Nucleus accumbens (tissue), 56 donors: ENCODE measurements around the gene ENTPD7.
A peak's percentile ranks its signal among the peaks of the same experiment; 100 is the strongest.
"Not testable (repeated sequence)": the region's sequence is repeated elsewhere in the genome, so short reads cannot be mapped to it uniquely, and the experiment has no call there.

Source experiments
- DNase-seq, 56 donors: peaks; one replicate each; lab custom pipeline; 2025; lab: John Stamatoyannopoulos, UW

ENTPD7 gene

DNA sequence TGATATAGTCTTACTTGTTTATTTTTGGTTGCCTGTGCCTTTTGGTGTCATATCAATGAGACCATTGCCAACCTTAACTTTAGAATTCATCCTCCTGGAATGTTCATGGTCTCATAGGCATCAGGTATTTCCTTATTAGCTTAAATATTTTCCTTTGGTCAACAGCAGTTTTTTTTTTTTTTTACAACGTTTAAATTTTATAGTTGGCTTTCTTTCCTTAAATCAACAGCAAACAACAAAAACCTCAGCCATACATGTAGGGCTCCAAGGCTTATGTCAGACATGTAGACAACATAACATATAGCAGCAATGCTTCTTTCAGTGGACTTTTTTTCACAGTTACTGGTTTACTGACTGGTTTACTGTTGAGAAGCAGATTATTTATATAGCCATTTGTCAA, 22.7 kb downstream of the ENTPD7 start:
- no peak for DNase-seq

DNA sequence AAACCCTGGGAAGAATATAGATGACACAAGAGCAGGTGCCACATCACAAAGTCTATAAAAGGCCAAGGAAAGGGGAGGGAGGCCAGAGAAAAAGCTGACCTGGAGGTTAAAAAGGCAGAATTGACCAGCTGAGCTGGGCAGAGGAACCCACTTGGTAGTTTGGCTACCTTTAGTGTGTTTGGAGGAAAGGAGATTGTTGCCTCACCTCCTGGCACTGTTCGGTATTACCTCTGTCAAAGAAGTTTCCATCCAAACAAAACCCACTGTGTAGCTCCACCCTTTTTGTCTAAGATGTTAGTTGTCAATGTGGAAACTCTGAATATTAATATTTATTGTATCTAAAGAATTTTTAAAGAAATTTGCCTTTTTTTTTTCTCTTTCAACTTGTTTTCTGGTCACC, 23.4 kb downstream of the ENTPD7 start:
- no peak for DNase-seq

- peak in 1 of 56 donors; percentile 2 for DNase-seq
These were observed 26.3 kb downstream of the ENTPD7 start for GRCh38 chr10:99685597-99685967.

- no peak for DNase-seq
These were observed 30.2 kb downstream of the ENTPD7 start for GRCh38 chr10:99689461-99689860.

DNA sequence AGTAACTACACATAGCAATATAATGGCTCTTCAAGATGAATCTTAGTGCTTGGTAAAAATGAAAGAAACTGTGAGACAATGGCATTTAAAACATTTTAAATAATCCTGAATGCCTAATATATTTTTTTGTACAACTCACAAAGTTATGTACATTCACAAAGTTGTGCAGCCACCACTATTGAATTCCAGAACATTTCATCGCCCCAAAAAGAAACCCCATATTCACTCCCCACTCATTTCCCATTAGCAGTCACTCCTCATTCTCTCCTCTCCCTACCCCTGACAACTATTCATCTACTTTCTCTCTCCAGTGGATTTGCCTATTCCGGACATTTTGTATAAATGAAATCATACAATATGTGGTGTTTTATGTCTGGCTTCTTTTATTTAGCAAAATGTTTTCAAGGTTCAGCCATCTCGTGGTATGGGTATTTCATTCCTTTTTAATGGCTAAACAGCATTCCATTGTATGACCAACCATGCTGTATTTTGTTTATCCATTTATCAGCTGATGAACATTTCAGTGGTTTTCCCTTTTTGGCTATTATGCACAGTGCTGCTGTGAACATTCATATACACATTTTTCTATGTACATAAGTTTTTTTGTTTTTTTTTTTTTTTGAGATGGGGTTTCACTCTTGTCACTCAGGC, 34.7 kb downstream of the ENTPD7 start:
- no peak for DNase-seq

GRCh38 chr10:99695761-99696160, 36.5 kb downstream of the ENTPD7 start:
- no peak for DNase-seq

- no peak for DNase-seq
These were observed 39.3 kb downstream of the ENTPD7 start for GRCh38 chr10:99698504-99699080.

GRCh38 chr10:99700649-99701048, 41.3 kb downstream of the ENTPD7 start:
- no peak for DNase-seq

DNA sequence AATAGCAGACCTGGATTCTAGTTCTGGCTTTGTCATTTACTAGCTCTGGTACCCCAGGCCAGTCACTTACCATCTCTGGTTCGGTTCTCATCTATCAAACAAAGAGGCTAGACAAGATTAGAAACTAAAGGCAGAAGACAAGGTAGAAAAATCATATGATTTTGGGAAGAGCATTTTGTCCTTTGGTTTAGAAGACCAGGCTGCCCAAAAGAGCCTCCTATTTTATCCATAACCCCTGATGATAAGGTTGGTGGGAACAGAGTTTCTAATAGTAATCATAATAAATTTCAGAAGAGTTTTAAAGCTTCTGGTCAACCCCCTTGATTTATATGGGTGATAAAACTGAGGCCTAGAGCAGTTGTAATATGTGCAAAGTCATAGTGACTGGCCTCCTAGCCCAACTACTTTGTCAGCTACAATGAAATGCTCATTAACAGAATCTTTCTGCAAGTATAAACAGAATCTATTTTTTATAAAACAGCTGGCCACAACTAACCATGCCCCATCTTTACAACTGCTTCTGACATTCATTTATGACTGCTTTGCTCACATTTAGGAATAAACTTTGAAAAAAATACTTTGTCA, 49.2 kb downstream of the ENTPD7 start:
- no peak for DNase-seq

GRCh38 chr10:99709480-99710229, 50.3 kb downstream of the ENTPD7 start:
- DNase-seq = no peak

DNA sequence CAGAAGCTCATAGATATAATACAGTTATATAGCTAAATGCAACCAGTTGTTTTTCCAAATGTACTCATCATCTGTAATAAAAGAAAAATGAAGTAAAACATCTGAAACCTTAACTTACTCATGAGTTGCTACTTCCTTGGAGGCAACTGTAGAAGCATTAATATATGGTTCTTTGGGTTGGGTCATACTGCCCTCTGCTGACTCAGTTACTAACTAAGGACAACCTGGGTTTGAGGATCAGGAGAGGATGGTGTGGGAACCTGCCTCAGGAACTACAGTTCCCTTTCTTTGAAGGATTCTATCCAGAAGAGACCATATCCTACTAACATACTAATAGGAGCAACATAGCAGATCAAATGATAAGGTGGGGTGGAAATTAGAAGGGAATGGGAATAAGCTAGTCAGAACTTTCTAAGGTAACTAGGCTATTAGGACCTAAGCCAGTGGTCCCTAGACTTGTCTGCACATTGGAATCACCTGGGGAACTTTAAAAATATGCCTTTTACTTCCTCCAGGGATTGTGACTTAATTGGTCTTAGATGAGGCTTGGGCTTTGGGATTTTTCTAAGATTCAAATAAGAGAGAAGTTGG, 51.9 kb downstream of the ENTPD7 start:
- peak in 5 of 56 donors; percentile 1 to 24 (median 5) for DNase-seq

GRCh38 chr10:99714446-99714845, 55.1 kb downstream of the ENTPD7 start:
- DNase-seq = no peak

DNA sequence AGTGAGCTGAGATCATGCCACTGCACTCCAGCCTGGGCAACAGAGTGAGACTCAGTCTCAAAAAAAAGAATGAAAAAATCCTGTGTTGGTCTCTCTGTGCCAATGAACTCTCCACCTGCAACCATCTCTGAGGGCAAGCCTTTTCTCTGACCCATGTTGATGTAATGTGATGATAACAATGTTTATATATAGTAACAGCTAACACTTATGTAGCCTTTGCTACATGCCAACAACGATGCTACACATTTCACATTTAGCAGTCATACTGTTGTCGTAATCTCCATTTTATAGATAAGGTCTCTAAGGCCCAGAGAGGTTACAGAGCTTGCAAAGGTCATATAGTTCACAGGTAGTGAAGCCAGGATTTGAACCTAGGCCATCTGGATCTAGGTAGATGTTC, 61.1 kb downstream of the ENTPD7 start:
- DNase-seq = no peak

- no peak for DNase-seq
These were observed 70.7 kb downstream of the ENTPD7 start for GRCh38 chr10:99730026-99730425.

GRCh38 chr10:99731306-99732032, 72.2 kb downstream of the ENTPD7 start:
- DNase-seq = no peak

DNA sequence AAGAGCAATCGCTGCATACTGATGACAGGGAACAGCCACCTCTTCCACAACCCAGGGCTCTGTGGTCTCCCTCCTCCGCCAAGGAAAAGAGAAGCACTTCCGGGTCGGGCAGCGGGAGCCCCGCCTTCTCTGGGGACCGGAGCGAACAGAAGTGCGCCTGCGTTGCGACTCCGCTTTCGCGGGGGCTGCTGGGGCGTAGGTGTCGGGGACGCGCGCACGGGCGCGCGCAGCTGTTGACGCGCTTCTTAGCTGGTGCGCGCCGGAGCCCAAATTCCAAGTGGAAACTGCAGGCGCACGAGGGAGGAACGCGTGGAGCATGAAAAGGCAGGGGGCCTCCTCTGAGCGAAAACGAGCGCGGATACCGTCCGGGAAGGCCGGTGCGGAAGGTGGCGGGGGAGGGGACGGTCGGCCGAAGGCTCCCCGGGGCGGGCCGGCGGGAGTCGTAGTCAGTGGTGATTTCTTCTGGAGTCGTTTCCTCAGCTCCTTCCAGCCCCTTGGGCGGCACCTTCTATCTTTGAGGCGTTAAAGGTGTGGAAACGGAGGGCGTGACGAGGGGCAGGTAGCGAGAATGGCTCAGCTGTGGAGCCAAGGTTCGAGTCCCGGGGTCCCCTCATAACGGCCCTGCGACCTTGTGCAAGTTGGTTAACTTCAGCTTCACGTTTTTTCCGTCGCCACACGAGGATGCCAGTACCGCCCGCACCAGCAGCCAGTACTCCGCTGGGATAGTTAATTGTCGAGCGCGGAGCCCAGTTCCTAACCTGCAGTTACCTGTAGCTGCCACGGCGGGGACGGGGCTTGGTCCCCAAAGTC, 72.9 kb downstream of the ENTPD7 start, which contains the start of the genes COX15 and CUTC:
TSS of gene COX15 (minus strand) at position 95 of the 810 bp plus-strand sequence. CDS start at position 17, 78 bp downstream.
TSS of gene CUTC (plus strand) at position 202 of the 810 bp plus-strand sequence. CDS start at position 317, 115 bp downstream.
- peak; percentile 50 to 98 (median 94) for DNase-seq

- DNase-seq = peak in 3 of 56 donors; percentile 4 to 22 (median 22)
These were observed 74.1 kb downstream of the ENTPD7 start for GRCh38 chr10:99733366-99733765.

GRCh38 chr10:99734111-99734510, 74.8 kb downstream of the ENTPD7 start:
- not testable (repeated sequence) for DNase-seq

DNA sequence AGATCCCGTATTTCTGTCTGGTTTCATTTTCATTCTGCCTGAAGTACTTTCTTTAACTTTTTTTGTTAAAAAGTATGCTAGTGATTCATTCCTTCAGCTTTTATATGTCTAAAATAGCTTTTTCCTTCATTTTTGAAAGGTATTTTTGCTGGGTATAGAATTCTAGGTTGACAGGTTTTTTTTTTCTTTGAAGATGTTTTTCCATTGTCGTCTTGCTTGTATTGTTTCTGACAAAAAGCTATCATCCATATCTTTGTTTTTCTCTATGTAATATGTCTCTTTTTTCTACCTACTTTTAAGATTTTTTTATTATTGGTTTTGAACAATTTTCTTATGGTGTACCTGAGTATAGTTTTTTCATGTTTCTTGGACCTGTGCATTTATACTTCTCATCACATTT, 81.0 kb downstream of the ENTPD7 start:
- no peak for DNase-seq
